GM12891 (cell line): ENCODE data around the gene OLR1.
"Not testable (repeated sequence)": the region's sequence is repeated elsewhere in the genome, so short reads cannot be mapped to it uniquely, and the experiment has no call there.

Source experiments
- DNase-seq: peaks from one replicate; pipeline ENCODE4 v3.0.0; 2011; ENCODE audit warnings: low spot score; ENCODE audit not compliant: insufficient read length
- FAIRE-seq: peaks from 2 replicates; lab custom pipeline; 2011; peaks lifted over from hg19 to GRCh38; lab: Jason Lieb, UNC
- PAX5 ChIP-seq: IDR thresholded peaks from 2 replicates; pipeline ENCODE4 v1.6.1; 2011; ENCODE audit warnings: low read length, moderate library complexity, mild to moderate bottlenecking; ENCODE audit not compliant: insufficient read depth, severe bottlenecking
- POLR2A ChIP-seq: IDR thresholded peaks from 2 replicates; pipeline ENCODE4 v1.6.1; 2011; ENCODE audit warnings: low read depth, low read length, control low read depth
- POLR2AphosphoS5 ChIP-seq: IDR thresholded peaks from 2 replicates; pipeline ENCODE4 v1.6.1; 2011; ENCODE audit warnings: low read depth, low read length, control low read depth
- POU2F2 ChIP-seq: IDR thresholded peaks from 2 replicates; pipeline ENCODE4 v1.6.1; 2011; ENCODE audit warnings: low read depth, mild to moderate bottlenecking, control low read depth, low read length, moderate library complexity
- SPI1 ChIP-seq: IDR thresholded peaks from 2 replicates; pipeline ENCODE4 v1.6.1; 2011; ENCODE audit warnings: low read depth, low read length, control low read depth
- TAF1 ChIP-seq: IDR thresholded peaks from 2 replicates; pipeline ENCODE4 v1.6.1; 2011; ENCODE audit warnings: low read depth, low read length, control low read depth

The OLR1 gene

GRCh38 chr12:10194160-10194670 lies 22.3 kb upstream of the OLR1 start:
- DNase-seq (no peak), FAIRE-seq (no peak)
- TF ChIP-seq SPI1, result no peak
- no peak for TF ChIP-seq TAF1
- no peak for TF ChIP-seq PAX5
- no peak for TF ChIP-seq POU2F2
- no peak for TF ChIP-seq POLR2AphosphoS5
- TF ChIP-seq POLR2A, result no peak

GRCh38 chr12:10191865-10192264 lies 19.9 kb upstream of the OLR1 start:
- TF ChIP-seq PAX5, result no peak
- no peak for TF ChIP-seq POLR2A
- no peak for TF ChIP-seq POLR2AphosphoS5
- no peak for TF ChIP-seq POU2F2
- TF ChIP-seq TAF1, result no peak
- TF ChIP-seq SPI1, result no peak
- DNase-seq (no peak), FAIRE-seq (no peak)

- FAIRE-seq (peak; percentile 92), DNase-seq (peak; percentile 47)
- no peak for TF ChIP-seq PAX5
- no peak for TF ChIP-seq TAF1
- no peak for TF ChIP-seq POLR2AphosphoS5
- TF ChIP-seq SPI1, result no peak
- TF ChIP-seq POU2F2, result no peak
- no peak for TF ChIP-seq POLR2A
Measured at GRCh38 chr12:10190558-10191388, 18.8 kb upstream of the OLR1 start.

GRCh38 chr12:10189653-10190052 lies 17.7 kb upstream of the OLR1 start:
- DNase-seq (no peak), FAIRE-seq (no peak)
- TF ChIP-seq TAF1 (no peak), POLR2A (no peak), POLR2AphosphoS5 (no peak), SPI1 (no peak), POU2F2 (no peak), PAX5 (no peak)

- DNase-seq, FAIRE-seq: not testable (repeated sequence)
Measured at GRCh38 chr12:10186958-10187357, 15.0 kb upstream of the OLR1 start.

GRCh38 chr12:10186299-10186698 lies 14.4 kb upstream of the OLR1 start:
- FAIRE-seq (no peak), DNase-seq (no peak)
- no peak for TF ChIP-seq TAF1

- TF ChIP-seq SPI1 (no peak), TAF1 (no peak), POLR2A (no peak), POLR2AphosphoS5 (no peak), PAX5 (no peak), POU2F2 (no peak)
- no peak for DNase-seq
- no peak for FAIRE-seq
Measured at GRCh38 chr12:10184261-10184843, 12.4 kb upstream of the OLR1 start.

- TF ChIP-seq PAX5 (no peak), POU2F2 (no peak), POLR2AphosphoS5 (no peak), POLR2A (no peak), TAF1 (no peak), SPI1 (no peak)
- no peak for FAIRE-seq
Measured at GRCh38 chr12:10182354-10183049, 10.6 kb upstream of the OLR1 start.

GRCh38 chr12:10179776-10180181 lies 7.8 kb upstream of the OLR1 start:
- FAIRE-seq (no peak), DNase-seq (no peak)
- TF ChIP-seq PAX5 (no peak), SPI1 (no peak), TAF1 (no peak), POLR2A (no peak)

More at GRCh38 chr12:10182354-10183049, 10.6 kb upstream of the OLR1 start:
- DNase-seq, result no peak

- DNase-seq, result no peak
- TF ChIP-seq POU2F2, result no peak
- no peak for TF ChIP-seq SPI1
- no peak for TF ChIP-seq POLR2A
- TF ChIP-seq TAF1, result no peak
- no peak for TF ChIP-seq POLR2AphosphoS5
- TF ChIP-seq PAX5, result no peak
- FAIRE-seq, result no peak
Measured at GRCh38 chr12:10178821-10179220, 6.9 kb upstream of the OLR1 start, which contains the start of gene TMEM52B. Gene TMEM52B, plus strand, starts transcription at chr12:10179032. Its CDS starts 543 bp downstream, at chr12:10179575.
